HEK293 (cell line): ENCODE results near the gene PKP4.

Experiments used
- CTCF ChIA-PET: fragments of 350-600 bp; formaldehyde crosslinking; extraction: SDS; loops from one replicate; lab custom pipeline; 2021; ENCODE audit warnings: antibody characterized with exemption; lab: Yijun Ruan, JAX
- POLR2A ChIA-PET: fragments of 300-600 bp; formaldehyde crosslinking; extraction: SDS; loops from one replicate; lab custom pipeline; 2020; ENCODE audit warnings: antibody characterized with exemption, inconsistent platforms; lab: Yijun Ruan, JAX
- H3K27ac ChIP-seq: fragments of 200-500 bp; sonication (Bioruptor generic); 2 replicates; pipeline ENCODE4 v1.5.1; 2014; ENCODE audit warnings: low read depth, low read length, control low read depth, inconsistent platforms; ENCODE audit errors: extremely low read depth
- H3K36me3 ChIP-seq, 2 experiments: fragments of 200-500 bp in 1 of 2; sonication (Bioruptor generic) in 1 of 2; 1 replicate in 1 of 2; 2 replicates in 1 of 2; pipeline ENCODE4 v1.5.1; 2014 to 2017; ENCODE audit warnings: inconsistent platforms in 2 of 2, low read length in 2 of 2; ENCODE audit not compliant: control insufficient read depth in 2 of 2, insufficient read depth in 1 of 2
- H3K4me1 ChIP-seq: fragments of 200-500 bp; sonication (Bioruptor generic); 2 replicates; pipeline ENCODE4 v1.5.1; 2014; ENCODE audit warnings: mild to moderate bottlenecking, low read length, inconsistent platforms; ENCODE audit not compliant: control insufficient read depth, insufficient read depth
- H3K4me3 ChIP-seq: 2 replicates; pipeline ENCODE4 v1.5.1; 2011; ENCODE audit warnings: low read depth, mild to moderate bottlenecking, control low read depth, low read length, moderate library complexity
- H3K9me3 ChIP-seq: fragments of 200-500 bp; sonication (Bioruptor generic); 2 replicates; pipeline ENCODE4 v1.5.1; 2014; ENCODE audit warnings: low read depth, low read length, inconsistent platforms; ENCODE audit not compliant: control insufficient read depth, insufficient read depth
- HOXD13 ChIP-seq: sonication (generic); formaldehyde crosslinking; IDR thresholded peaks from 2 replicates; pipeline ENCODE4 v1.8.0; 2022; ENCODE audit warnings: missing genetic modification reagents, borderline replicate concordance
- MZF1 ChIP-seq: fragments of 450-650 bp; formaldehyde crosslinking; IDR thresholded peaks from 2 replicates; pipeline ENCODE4 v1.5.1; 2017; ENCODE audit warnings: missing biosample characterization, missing genetic modification characterization, borderline replicate concordance
- PATZ1 ChIP-seq: fragments of 450-650 bp; formaldehyde crosslinking; IDR thresholded peaks from 2 replicates; pipeline ENCODE4 v1.5.1; 2016; ENCODE audit warnings: missing biosample characterization, missing genetic modification characterization
- SETDB1 ChIP-seq: IDR thresholded peaks from one replicate; pipeline ENCODE4 v1.6.1; 2017; ENCODE audit warnings: mild to moderate bottlenecking, low read length, moderate library complexity, mixed read lengths; ENCODE audit not compliant: insufficient read length
- YY1 ChIP-seq: fragments of 450-650 bp; formaldehyde crosslinking; IDR thresholded peaks from 2 replicates; pipeline ENCODE4 v1.5.1; 2018; ENCODE audit warnings: missing biosample characterization, missing genetic modification characterization
- ZNF133 ChIP-seq: fragments of 450-650 bp; formaldehyde crosslinking; IDR thresholded peaks from 2 replicates; pipeline ENCODE4 v1.5.1; 2016; ENCODE audit warnings: missing biosample characterization, missing genetic modification characterization
- ZNF148 ChIP-seq: fragments of 450-650 bp; formaldehyde crosslinking; IDR thresholded peaks from 2 replicates; pipeline ENCODE4 v1.5.0; 2017; ENCODE audit warnings: missing biosample characterization, missing genetic modification characterization, borderline replicate concordance
- ZNF155 ChIP-seq: fragments of 450-650 bp; formaldehyde crosslinking; IDR thresholded peaks from 2 replicates; pipeline ENCODE4 v1.5.1; 2016; ENCODE audit warnings: missing biosample characterization, missing genetic modification characterization
- ZNF174 ChIP-seq: fragments of 450-650 bp; formaldehyde crosslinking; IDR thresholded peaks from 2 replicates; pipeline ENCODE4 v1.5.0; 2017; ENCODE audit warnings: missing biosample characterization, mild to moderate bottlenecking, missing genetic modification characterization
- ZNF2 ChIP-seq: fragments of 450-650 bp; formaldehyde crosslinking; IDR thresholded peaks from 2 replicates; pipeline ENCODE4 v1.5.1; 2016; ENCODE audit warnings: missing biosample characterization, missing genetic modification characterization
- ZNF792 ChIP-seq: fragments of 450-650 bp; formaldehyde crosslinking; IDR thresholded peaks from 2 replicates; pipeline ENCODE4 v1.5.1; 2016; ENCODE audit warnings: missing biosample characterization, missing genetic modification characterization
- ZNF843 ChIP-seq: fragments of 450-650 bp; formaldehyde crosslinking; IDR thresholded peaks from 2 replicates; pipeline ENCODE4 v1.5.1; 2016; ENCODE audit warnings: missing biosample characterization, missing genetic modification characterization
- ZSCAN30 ChIP-seq: fragments of 450-650 bp; IDR thresholded peaks from 2 replicates; pipeline ENCODE4 v1.5.1; 2018; ENCODE audit warnings: missing biosample characterization, mild to moderate bottlenecking, missing genetic modification characterization, moderate library complexity
- ZSCAN4 ChIP-seq: fragments of 450-650 bp; formaldehyde crosslinking; IDR thresholded peaks from 2 replicates; pipeline ENCODE4 v1.5.1; 2017; ENCODE audit warnings: missing biosample characterization, missing genetic modification characterization
- ZXDB ChIP-seq: fragments of 450-650 bp; formaldehyde crosslinking; IDR thresholded peaks from 2 replicates; pipeline ENCODE4 v1.5.1; 2016; ENCODE audit warnings: missing biosample characterization, missing genetic modification characterization
- TF ChIP-seq, protein P1 (sequence below): fragments of 450-650 bp; formaldehyde crosslinking; IDR thresholded peaks from 2 replicates; pipeline ENCODE4 v1.5.1; 2016; ENCODE audit warnings: missing biosample characterization, missing genetic modification characterization
- TF ChIP-seq, protein P2 (sequence below): fragments of 450-650 bp; formaldehyde crosslinking; IDR thresholded peaks from 2 replicates; pipeline ENCODE4 v1.5.1; 2016; ENCODE audit warnings: missing biosample characterization, missing genetic modification characterization

PKP4 gene

DNA sequence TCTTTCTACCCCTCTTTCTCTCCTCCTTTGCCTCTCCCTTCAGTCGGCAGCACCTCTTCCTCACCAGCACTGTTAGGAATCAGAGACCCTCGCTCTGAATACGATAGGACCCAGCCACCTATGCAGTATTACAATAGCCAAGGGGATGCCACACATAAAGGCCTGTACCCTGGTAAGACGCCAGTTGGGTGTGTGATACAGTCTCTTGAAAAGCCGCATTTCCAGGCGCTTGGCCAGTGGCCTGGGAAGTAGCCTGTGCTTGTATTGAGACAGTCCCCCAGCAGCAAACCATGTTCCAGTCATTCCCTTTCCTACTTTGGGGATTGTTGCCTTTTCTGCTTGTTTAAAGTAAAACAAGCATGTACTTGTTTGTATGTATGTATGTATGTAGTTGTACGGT, 219.9 kb downstream of the PKP4 start (continued):
- TF ChIP-seq, protein P1, sequence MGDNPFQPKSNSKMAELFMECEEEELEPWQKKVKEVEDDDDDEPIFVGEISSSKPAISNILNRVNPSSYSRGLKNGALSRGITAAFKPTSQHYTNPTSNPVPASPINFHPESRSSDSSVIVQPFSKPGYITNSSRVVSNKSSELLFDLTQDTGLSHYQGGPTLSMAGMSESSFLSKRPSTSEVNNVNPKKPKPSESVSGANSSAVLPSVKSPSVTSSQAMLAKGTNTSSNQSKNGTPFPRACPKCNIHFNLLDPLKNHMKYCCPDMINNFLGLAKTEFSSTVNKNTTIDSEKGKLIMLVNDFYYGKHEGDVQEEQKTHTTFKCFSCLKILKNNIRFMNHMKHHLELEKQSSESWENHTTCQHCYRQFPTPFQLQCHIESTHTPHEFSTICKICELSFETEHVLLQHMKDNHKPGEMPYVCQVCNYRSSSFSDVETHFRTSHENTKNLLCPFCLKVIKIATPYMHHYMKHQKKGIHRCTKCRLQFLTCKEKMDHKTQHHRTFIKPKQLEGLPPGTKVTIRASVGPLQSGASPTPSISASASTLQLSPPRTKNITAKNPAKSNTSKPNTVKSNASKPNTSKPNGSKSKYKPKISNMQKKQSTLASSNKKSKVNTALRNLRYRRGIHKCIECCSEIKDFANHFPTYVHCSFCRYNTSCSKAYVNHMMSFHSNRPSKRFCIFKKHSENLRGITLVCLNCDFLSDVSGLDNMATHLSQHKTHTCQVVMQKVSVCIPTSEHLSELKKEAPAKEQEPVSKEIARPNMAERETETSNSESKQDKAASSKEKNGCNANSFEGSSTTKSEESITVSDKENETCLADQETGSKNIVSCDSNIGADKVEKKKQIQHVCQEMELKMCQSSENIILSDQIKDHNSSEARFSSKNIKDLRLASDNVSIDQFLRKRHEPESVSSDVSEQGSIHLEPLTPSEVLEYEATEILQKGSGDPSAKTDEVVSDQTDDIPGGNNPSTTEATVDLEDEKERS (tag by site-specific recombination): no peak
- TF ChIP-seq ZSCAN30 (tag by site-specific recombination): no peak
- TF ChIP-seq ZNF792 (tag by site-specific recombination): no peak
- no peak for TF ChIP-seq ZNF2 (tag by site-specific recombination)
- TF ChIP-seq YY1: no peak
- no peak for TF ChIP-seq ZNF174 (tag by site-specific recombination)

DNA sequence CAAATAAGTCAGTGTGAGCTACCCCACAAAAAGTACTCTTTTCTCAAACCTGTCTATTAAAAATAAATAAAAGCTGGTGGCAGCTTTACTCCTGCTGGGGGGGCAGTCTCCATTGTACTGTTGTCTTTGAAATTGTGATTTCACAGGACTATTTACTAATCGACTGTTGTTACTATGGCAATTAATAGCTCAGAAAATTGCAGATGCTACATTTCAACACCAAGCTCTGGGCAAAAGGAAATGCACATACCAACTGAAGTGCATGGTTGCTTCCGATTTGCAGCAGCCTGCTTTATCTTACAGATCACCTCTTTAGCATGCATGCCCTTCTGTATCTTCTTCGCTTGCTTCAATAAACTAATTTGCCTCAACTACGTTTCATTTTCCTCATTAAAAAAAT, 220.8 kb downstream of the PKP4 start:
- ChIA-PET CTCF (no interaction called here), POLR2A (no interaction called here)
- Histone ChIP-seq H3K4me3 (no peak overlapping the region), H3K9me3 (no peaks in the 10 kb centered on the region), H3K36me3 (peaks cover 15 to 74% of the 10 kb centered on the region in 2 experiments; a peak in 2 of 3 replicates), H3K27ac (no peak overlapping the region), H3K4me1 (no peaks in the 10 kb centered on the region)
- TF ChIP-seq ZNF843 (tag by site-specific recombination): no peak

DNA sequence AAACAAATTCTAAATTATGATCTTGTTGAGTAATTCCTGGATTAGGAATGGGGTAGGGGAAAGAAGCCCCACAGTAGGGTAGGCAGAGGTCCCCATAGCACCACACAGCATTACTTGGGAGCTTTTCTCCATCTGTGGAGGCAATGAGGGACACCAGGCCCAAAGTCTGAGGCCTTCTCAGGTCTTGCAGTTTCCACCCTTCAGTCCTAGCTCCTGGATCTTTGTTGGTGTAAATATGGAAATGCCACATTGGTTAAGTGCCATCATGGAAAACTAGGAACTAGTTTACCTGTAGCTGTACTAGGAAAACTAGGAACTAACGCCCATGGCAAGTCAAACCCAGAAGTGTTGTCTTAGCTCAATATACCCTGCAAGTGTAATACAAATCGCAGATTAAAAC, 225.1 kb downstream of the PKP4 start:
- H3K4me1 ChIP-seq: no peaks in the 10 kb centered on the region
- H3K4me3 ChIP-seq: no peak overlapping the region
- POLR2A ChIA-PET: no interaction called here
- H3K9me3 ChIP-seq: no peaks in the 10 kb centered on the region
- TF ChIP-seq MZF1 (tag by site-specific recombination) (no peak), ZSCAN4 (tag by site-specific recombination) (no peak), ZNF155 (tag by site-specific recombination) (no peak)
- TF ChIP-seq, protein P2, sequence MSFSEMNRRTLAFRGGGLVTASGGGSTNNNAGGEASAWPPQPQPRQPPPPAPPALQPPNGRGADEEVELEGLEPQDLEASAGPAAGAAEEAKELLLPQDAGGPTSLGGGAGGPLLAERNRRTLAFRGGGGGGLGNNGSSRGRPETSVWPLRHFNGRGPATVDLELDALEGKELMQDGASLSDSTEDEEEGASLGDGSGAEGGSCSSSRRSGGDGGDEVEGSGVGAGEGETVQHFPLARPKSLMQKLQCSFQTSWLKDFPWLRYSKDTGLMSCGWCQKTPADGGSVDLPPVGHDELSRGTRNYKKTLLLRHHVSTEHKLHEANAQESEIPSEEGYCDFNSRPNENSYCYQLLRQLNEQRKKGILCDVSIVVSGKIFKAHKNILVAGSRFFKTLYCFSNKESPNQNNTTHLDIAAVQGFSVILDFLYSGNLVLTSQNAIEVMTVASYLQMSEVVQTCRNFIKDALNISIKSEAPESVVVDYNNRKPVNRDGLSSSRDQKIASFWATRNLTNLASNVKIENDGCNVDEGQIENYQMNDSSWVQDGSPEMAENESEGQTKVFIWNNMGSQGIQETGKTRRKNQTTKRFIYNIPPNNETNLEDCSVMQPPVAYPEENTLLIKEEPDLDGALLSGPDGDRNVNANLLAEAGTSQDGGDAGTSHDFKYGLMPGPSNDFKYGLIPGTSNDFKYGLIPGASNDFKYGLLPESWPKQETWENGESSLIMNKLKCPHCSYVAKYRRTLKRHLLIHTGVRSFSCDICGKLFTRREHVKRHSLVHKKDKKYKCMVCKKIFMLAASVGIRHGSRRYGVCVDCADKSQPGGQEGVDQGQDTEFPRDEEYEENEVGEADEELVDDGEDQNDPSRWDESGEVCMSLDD (tag by site-specific recombination): no peak
- TF ChIP-seq, all 188 proteins: peak for 0
- peaks cover 5 to 32% of the 10 kb centered on the region in 2 experiments; a peak in 2 of 3 replicates for H3K36me3 ChIP-seq
- no peak overlapping the region for H3K27ac ChIP-seq
- CTCF ChIA-PET: no interaction called here

DNA sequence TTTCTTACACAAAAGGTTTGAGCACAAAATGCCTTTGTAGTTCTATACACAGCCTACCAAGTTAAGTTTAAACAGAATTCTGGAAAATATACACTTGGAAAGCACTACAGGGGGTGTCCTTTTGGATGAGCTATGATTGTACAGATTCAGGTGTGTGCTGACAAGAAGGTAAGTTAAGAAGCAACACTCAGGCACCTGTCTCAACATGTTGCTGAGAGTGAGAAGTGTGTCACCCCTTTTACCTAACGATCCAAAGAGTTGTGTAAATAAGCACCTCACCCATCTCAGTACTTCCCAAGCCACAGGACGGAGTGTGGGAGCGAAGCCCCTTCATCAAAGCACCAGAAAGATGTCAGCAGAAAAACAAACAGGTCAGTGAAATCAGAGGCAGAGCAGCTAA, 228.9 kb downstream of the PKP4 start:
- ChIA-PET POLR2A (no interaction called here), CTCF (no interaction called here)
- Histone ChIP-seq H3K36me3 (peaks cover under 1 to 3% of the 10 kb centered on the region in 2 experiments; a peak in 2 of 3 replicates), H3K9me3 (no peaks in the 10 kb centered on the region), H3K4me1 (no peaks in the 10 kb centered on the region), H3K27ac (no peak overlapping the region), H3K4me3 (no peak overlapping the region)
- TF ChIP-seq ZNF133 (tag by site-specific recombination) (no peak), ZXDB (no peak), SETDB1 (no peak), PATZ1 (tag by site-specific recombination) (no peak), HOXD13 (CRISPR knock-in tag) (no peak), ZNF148 (tag by site-specific recombination) (no peak)
